ENCODE data around the gene XRCC6.
"Not testable (repeated sequence)": the region's sequence is repeated elsewhere in the genome, so short reads cannot be mapped to it uniquely, and the experiment has no call there.

The XRCC6 gene

GRCh38 chr22:41621099-41621910, at the start of gene XRCC6:
XRCC6 (plus strand) TSS chr22:41621295; CDS start chr22:41622005, 710 bp downstream.
- peak; percentile 92 to 97 for DNase-seq

GRCh38 chr22:41571786-41572185, 49.3 kb upstream of the XRCC6 start:
- DNase-seq, result no peak

- not testable (repeated sequence) for DNase-seq
Measured at GRCh38 chr22:41572305-41572704, 48.8 kb upstream of the XRCC6 start.

GRCh38 chr22:41573677-41574076, 47.4 kb upstream of the XRCC6 start:
- no peak for DNase-seq

GRCh38 chr22:41574847-41575381, 46.2 kb upstream of the XRCC6 start:
- no peak for DNase-seq

GRCh38 chr22:41575533-41575932, 45.6 kb upstream of the XRCC6 start:
- DNase-seq, result no peak

GRCh38 chr22:41576877-41577276, 44.2 kb upstream of the XRCC6 start:
- DNase-seq, result peak in 1 of 2 experiments; percentile 68

- no peak for DNase-seq
Measured at GRCh38 chr22:41578114-41578513, 43.0 kb upstream of the XRCC6 start.

- no peak for DNase-seq
Measured at GRCh38 chr22:41578818-41579217, 42.3 kb upstream of the XRCC6 start.

- no peak for DNase-seq
Measured at GRCh38 chr22:41579297-41579996, 41.6 kb upstream of the XRCC6 start.

GRCh38 chr22:41579997-41580355, 41.1 kb upstream of the XRCC6 start:
- DNase-seq, result no peak

GRCh38 chr22:41582694-41583093, 38.4 kb upstream of the XRCC6 start:
- DNase-seq, result no peak

GRCh38 chr22:41584881-41585280, 36.2 kb upstream of the XRCC6 start:
- DNase-seq, result no peak

GRCh38 chr22:41585898-41586297, 35.2 kb upstream of the XRCC6 start:
- no peak for DNase-seq

DNA sequence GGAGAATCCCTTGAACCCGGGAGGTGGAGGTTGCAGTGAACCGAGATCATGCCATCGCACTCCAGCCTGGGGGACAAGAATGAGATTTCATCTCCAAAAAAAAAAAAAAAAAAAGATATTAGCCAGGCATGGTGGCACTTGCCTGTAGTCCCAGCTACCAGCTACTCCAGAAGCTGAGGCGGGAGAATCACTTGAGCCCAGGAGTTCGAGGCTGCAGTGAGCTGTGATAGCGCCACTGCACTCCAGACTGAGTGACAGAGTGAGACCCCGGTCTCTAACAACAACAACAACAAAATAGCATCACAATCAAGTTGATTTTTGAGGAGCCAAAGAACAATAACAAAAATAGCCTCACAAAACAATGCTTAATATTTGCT, 33.8 kb upstream of the XRCC6 start:
- no peak for DNase-seq

- peak; percentile 97 to 99 for DNase-seq
Measured at GRCh38 chr22:41589391-41590241, 31.5 kb upstream of the XRCC6 start, which contains the start of gene PMM1. PMM1 (minus strand) TSS chr22:41589840; CDS start chr22:41589805, 35 bp downstream.

DNA sequence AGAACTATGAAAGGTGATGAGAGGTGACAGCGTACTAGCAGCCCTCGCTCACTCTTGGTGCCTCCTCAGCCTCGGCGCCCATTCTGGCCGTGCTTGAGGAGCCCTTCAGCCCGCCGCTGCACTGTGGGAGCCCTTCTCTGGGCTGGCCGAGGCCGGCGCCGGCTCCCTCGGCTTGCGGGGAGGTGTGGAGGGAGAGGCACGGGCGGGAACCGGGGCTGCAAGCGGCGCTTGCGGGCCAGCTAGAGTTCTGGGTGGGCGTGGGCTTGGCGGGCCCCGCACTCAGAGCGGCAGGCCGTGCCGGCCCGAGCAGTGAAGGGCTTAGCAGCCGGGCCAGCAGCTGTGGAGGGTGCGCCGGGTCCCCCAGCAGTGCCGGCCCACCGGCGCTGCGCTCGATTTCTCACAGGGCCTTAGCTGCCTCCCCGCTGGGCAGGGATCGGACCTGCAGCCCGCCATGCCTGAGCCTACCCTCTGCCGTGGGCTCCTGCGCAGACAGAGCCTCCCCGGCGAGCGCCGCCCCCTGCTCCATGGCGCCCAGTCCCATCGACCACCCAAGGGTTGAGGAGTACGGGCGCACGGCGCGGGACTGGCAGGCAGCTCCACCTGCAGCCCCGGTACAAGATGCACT, 27.6 kb upstream of the XRCC6 start:
- not testable (repeated sequence) for DNase-seq

- no peak for DNase-seq
Measured at GRCh38 chr22:41595703-41596102, 25.4 kb upstream of the XRCC6 start.

DNA sequence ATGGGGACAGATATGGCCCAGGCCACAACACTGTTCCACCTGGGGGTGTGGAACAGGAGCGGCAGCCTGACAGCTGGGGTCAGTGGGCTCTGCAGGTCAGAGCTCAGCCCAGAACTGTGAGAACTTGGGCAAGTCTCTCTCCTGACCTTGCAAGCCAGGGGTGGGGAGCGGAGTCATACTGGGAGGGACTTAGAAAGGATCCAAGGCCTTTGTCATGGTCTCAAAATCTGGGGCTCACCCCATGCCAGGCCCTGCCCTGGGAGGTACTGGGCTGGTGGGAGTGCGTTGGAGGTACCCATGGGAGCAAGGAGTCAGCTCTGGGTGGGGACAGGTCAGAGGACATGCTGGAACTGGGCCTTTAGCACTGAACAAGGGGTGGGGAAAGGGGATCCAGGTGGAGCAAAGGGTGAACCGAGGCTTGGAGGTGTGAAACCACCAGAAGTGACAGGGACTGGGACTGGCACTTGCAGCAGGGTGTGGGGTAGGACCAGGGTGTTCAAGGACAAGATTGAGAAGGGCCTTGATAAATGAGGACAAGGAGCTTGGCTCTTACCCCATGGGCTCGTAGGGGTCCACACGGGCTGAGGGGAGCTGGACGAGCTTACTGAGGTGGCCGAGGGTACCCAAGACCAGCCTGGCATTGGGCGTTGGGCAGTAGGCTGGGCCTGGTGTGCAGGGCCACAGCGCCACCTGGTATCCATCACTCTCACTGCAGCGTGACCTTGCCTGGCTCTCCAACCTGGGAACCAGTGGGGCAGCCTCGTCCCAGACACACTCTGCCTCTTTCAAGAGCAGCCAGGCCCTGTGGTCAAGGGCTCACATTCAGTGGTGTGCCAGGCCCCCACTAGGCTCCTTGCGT, 24.1 kb upstream of the XRCC6 start:
- DNase-seq, result peak in 1 of 2 experiments; percentile 56

- no peak for DNase-seq
Measured at GRCh38 chr22:41597635-41597953, 23.5 kb upstream of the XRCC6 start.

DNA sequence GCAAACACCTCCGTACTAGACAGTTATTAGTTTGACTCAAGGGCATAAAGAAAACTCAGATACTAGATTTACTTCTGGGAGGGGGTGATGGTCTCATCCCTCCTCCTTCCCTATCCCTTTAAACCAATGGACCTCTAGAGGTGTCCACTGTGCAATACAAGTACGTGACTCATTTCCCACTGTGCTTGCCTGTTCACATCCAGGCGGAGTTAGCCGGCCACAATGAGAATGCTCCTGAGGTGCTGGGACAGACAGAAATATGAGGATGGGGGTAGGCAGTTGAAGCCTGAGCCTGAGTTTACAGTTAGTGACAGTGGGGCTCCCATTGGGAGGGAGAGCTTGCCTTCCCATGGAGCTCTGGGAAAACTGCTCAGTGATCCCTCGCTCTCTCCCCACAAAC, 23.0 kb upstream of the XRCC6 start:
- no peak for DNase-seq

Measured in NCI-H526 (cell line).